Dermis microvascular lymphatic vessel endothelial cell (primary cell): ENCODE measurements around the gene BTG4. TPM values are rescaled to one million over a fixed set of nuclear protein-coding genes. Genes with fewer than 3 reads are reported as not detected.

Experiments used
- DNase-seq, 2 donors: peaks; one replicate each; pipeline versions ENCODE4 v3.0.0 to v3.0.0-alpha.2; 2010; ENCODE audit warnings: low read depth in 2 of 2
- total RNA-seq: library from RNA; depleted of rRNA; stranded (reverse); fragments of >200 nt; gene quantifications from 2 replicates; pipeline ENCODE4 v1.2.1, GENCODE V29; 2014

BTG4 gene
- total RNA-seq, 1 donor from 2014 or later, result not detected

GRCh38 chr11:111455291-111456085 lies 56.7 kb downstream of the BTG4 start:
- DNase-seq, result no peak

- peak; percentile 32 to 53 for DNase-seq
Observed at GRCh38 chr11:111454561-111455192, 57.5 kb downstream of the BTG4 start.

- DNase-seq, result no peak
Observed at GRCh38 chr11:111452817-111453552, 59.2 kb downstream of the BTG4 start.

GRCh38 chr11:111452146-111452545 lies 60.0 kb downstream of the BTG4 start:
- DNase-seq, result no peak

- DNase-seq, result no peak
Observed at GRCh38 chr11:111450480-111451320, 61.5 kb downstream of the BTG4 start.

GRCh38 chr11:111449696-111450479 lies 62.3 kb downstream of the BTG4 start:
- no peak for DNase-seq

GRCh38 chr11:111448831-111449557 lies 63.2 kb downstream of the BTG4 start:
- no peak for DNase-seq

- DNase-seq, result no peak
Observed at GRCh38 chr11:111448414-111448813, 63.8 kb downstream of the BTG4 start.

GRCh38 chr11:111447931-111448330 lies 64.3 kb downstream of the BTG4 start:
- DNase-seq, result no peak

GRCh38 chr11:111447112-111447471 lies 65.1 kb downstream of the BTG4 start:
- no peak for DNase-seq

GRCh38 chr11:111446404-111447111 lies 65.6 kb downstream of the BTG4 start:
- DNase-seq, result peak; percentile 90 to 91

GRCh38 chr11:111445586-111445985 lies 66.6 kb downstream of the BTG4 start:
- peak in 1 of 2 donors; percentile 27 for DNase-seq

Other genes starting within 250 kb of the BTG4 start
- gene POU2AF3, start 213.8 kb downstream of the BTG4 start, total RNA-seq, result not detected in 2 replicates
- not detected in 2 replicates for gene POU2AF1, start 133.1 kb downstream of the BTG4 start, total RNA-seq
- not detected in 2 replicates for gene HOATZ, start 2.4 kb upstream of the BTG4 start, total RNA-seq
- gene LAYN, start 28.3 kb upstream of the BTG4 start, total RNA-seq, result 89.7 and 116 TPM in 2 replicates
- gene SIK2, start 90.1 kb upstream of the BTG4 start, total RNA-seq, result 5.5 and 10.5 TPM in 2 replicates